GM19025 (cell line): ENCODE results near the gene PHACTR3.

ENCODE experiments used
- ATAC-seq: cut with Tn5 transposase; IDR thresholded peaks from one replicate; pipeline ENCODE4 v1.9.1; 2021; ENCODE audit warnings: mild to moderate bottlenecking, low read depth, moderate library complexity; ENCODE audit not compliant: unreplicated experiment

Gene PHACTR3

GRCh38 chr20:59723607-59724456 is 119.5 kb downstream of the PHACTR3 start:
- ATAC-seq: no peak

GRCh38 chr20:59724457-59725366 is 120.4 kb downstream of the PHACTR3 start:
- no peak for ATAC-seq

GRCh38 chr20:59725476-59726280 is 121.3 kb downstream of the PHACTR3 start:
- ATAC-seq: no peak

- no peak for ATAC-seq
Measured at GRCh38 chr20:59726281-59726595, 121.9 kb downstream of the PHACTR3 start.

GRCh38 chr20:59728722-59729430 is 124.5 kb downstream of the PHACTR3 start:
- no peak for ATAC-seq

GRCh38 chr20:59729506-59729905 is 125.2 kb downstream of the PHACTR3 start:
- no peak for ATAC-seq

- no peak for ATAC-seq
Measured at GRCh38 chr20:59730722-59731121, 126.4 kb downstream of the PHACTR3 start.

- ATAC-seq: no peak
Measured at GRCh38 chr20:59731376-59731775, 127.0 kb downstream of the PHACTR3 start.

- ATAC-seq: no peak
Measured at GRCh38 chr20:59733351-59733750, 129.0 kb downstream of the PHACTR3 start.

GRCh38 chr20:59735486-59735885 is 131.1 kb downstream of the PHACTR3 start:
- no peak for ATAC-seq

GRCh38 chr20:59735917-59736316 is 131.6 kb downstream of the PHACTR3 start:
- ATAC-seq: no peak

GRCh38 chr20:59736366-59736765 is 132.0 kb downstream of the PHACTR3 start:
- ATAC-seq: no peak

- no peak for ATAC-seq
Measured at GRCh38 chr20:59737073-59737666, 132.8 kb downstream of the PHACTR3 start.

GRCh38 chr20:59737816-59738215 is 133.5 kb downstream of the PHACTR3 start:
- ATAC-seq: no peak

GRCh38 chr20:59738851-59739250 is 134.5 kb downstream of the PHACTR3 start:
- no peak for ATAC-seq

- no peak for ATAC-seq
Measured at GRCh38 chr20:59740621-59741020, 136.3 kb downstream of the PHACTR3 start.

GRCh38 chr20:59741073-59741472 is 136.7 kb downstream of the PHACTR3 start:
- no peak for ATAC-seq

- no peak for ATAC-seq
Measured at GRCh38 chr20:59742351-59743095, 138.2 kb downstream of the PHACTR3 start.

- no peak for ATAC-seq
Measured at GRCh38 chr20:59743308-59743707, 139.0 kb downstream of the PHACTR3 start.
